Daoy (cell line): Measurements from ENCODE around the gene MAP4K4. TPM values are rescaled to one million over a fixed set of nuclear protein-coding genes. Genes with fewer than 3 reads are reported as not detected.

Experiments used
- DNase-seq: peaks from one replicate; pipeline ENCODE4 v3.0.0-alpha.2; 2015; ENCODE audit warnings: low read depth
- total RNA-seq: library from RNA; depleted of rRNA; stranded (reverse); fragments of >200 nt; shearing (Covaris generic); gene quantifications from 2 replicates; pipeline ENCODE4 v1.2.3, GENCODE V29; 2014

MAP4K4 gene
- total RNA-seq, 1 experiment from 2014 or later, result 78.3 TPM

DNA sequence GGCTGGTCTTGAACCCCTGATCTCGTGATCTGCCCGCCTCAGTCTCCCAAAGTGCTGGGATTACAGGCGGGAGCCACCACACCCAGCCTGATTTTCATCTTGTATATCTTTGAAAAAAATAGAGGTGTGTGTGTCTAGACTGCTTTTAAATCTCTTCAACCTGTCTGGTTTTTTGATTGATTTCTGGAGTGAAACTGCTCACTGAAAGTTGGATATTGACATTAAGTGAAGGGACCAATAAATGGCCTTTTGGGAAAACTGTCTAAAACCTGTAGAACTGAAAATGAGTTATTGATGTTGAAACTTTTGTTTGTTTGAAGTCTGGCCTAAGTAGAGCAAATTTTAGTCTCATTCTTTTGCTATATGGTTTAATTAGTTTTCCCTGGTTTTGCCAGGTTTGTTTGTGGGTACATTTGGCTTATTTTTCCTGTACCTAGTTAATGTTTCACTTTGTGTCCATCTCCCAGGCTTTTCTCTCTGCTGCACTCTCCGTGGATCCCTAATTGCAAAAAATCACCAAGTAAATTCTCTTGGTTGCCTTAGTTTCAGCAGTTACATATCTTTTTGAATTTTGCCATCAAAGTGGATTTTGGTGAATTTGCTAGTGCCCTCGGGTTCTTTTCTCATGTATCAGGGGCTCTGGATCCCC, 144.3 kb downstream of the MAP4K4 start:
- no peak for DNase-seq

DNA sequence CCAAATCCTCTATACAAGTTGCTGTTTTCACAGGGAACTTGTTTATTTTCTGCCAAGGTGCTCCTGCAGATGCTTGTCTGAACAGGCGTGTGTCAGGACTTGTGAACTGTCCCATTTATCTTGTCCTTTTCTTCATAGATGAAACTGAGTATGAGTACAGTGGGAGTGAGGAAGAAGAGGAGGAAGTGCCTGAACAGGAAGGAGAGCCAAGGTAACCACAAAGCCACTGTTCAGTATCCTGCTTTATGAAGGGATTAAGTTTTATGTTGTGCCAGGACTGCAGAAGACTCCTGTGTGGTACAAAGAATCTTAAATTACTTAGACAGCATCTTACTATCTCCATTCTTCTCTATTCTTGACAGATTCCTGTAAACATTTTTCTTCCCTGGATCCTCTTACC, 145.0 kb downstream of the MAP4K4 start:
- DNase-seq, result no peak

DNA sequence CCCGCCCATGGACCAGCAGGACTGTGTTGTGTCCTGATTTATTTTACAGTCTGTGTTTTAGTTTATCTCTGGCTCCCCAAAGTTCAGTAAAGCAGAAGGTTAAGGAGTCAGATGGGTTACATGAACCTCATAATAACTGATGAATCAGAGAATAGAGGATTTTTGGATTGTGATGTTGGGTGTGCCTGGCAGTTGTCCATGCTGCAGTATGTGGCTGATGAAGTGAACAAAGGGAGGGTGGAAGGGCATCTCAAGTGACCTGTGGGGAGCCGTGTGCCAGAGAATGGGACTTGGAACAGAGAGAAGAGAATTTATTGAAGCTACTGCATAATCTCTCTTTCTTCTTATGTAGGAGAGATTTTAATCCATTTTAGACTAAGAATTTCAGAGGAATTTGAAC, 145.5 kb downstream of the MAP4K4 start:
- DNase-seq, result no peak

DNA sequence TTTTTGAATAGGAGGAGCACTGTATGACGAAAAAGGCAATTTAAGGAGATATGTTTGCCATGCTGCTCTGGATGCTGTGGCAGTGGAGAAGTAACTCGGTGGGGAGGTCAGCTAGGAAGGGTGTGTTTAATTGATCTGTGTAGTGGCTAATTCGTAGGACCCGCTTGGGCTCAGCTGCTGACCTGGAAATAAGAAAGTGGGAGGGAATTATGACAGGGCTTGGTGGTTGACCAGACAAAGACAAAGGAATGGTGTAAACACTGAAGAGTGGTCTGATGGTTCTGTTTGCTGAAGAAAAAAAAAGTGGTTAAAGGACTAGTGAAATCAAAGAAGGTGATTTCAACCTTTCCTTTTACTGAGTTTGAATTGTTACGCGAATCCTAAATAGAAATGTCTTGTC, 146.0 kb downstream of the MAP4K4 start:
- no peak for DNase-seq

DNA sequence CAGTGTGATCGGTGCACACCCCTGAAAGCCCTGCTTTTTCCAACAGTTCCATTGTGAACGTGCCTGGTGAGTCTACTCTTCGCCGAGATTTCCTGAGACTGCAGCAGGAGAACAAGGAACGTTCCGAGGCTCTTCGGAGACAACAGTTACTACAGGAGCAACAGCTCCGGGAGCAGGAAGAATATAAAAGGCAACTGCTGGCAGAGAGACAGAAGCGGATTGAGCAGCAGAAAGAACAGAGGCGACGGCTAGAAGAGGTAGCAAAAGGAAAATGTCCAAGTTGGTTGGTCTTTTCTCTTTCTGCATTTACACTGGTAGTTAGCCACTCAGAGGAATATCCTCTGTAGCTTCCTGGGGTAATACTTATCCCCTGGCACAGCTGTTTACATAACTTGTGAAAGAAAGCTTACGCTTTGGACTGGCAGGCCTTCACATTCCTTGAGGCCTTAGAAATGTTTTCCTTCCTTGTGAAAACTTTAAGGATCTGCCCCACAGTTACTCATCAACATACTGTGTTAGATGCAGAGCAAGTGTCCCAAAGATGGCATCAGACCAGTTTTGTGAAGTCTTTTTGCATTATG, 146.6 kb downstream of the MAP4K4 start:
- DNase-seq, result no peak

DNA sequence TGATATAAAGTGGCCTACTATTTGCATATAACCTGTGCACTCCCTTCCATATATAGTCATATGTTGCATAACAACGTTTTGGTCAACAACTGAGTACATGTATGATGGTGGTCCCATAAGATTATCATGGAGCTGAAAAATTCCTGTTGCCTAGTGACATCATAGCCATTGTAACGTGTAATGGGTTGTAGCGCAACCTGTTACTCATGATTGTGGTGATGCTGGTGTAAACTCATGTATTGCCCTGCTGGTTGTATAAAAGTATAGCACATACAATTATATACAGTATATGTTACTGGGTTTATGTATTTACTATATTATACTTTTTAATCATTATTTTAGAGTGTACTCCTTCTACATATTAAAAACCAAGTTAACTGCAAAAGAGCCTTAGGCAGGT, 149.5 kb downstream of the MAP4K4 start:
- DNase-seq, result no peak

DNA sequence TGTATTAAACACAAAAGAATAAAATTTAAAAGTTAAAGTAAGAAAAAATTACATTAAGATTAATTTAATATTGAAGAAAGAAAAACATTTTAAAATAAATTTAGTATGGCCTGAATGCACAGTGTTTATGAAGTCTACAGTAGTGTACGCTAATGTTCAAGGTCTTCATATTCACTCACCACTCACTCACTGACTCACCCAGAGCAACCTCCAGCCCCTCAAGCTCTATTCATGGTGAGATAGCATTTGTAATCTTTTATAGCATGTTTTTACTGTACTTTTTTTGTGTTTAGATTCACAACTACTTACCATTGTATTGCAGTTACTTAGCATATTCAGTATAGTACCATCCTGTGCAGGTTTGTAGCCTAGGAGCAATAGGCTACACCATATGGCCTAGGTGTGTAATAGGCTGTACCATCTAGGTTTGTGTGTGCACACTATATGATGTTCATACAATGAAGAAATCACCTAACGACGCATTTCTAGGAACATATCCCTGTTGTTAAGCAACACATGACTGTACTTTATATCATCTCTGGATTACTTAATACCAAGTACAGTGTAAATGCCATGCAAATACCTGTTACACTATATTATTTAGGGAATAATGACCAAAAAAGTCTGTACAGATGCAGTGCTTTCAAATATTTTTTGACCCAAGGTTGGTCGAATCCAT, 150.3 kb downstream of the MAP4K4 start:
- no peak for DNase-seq

DNA sequence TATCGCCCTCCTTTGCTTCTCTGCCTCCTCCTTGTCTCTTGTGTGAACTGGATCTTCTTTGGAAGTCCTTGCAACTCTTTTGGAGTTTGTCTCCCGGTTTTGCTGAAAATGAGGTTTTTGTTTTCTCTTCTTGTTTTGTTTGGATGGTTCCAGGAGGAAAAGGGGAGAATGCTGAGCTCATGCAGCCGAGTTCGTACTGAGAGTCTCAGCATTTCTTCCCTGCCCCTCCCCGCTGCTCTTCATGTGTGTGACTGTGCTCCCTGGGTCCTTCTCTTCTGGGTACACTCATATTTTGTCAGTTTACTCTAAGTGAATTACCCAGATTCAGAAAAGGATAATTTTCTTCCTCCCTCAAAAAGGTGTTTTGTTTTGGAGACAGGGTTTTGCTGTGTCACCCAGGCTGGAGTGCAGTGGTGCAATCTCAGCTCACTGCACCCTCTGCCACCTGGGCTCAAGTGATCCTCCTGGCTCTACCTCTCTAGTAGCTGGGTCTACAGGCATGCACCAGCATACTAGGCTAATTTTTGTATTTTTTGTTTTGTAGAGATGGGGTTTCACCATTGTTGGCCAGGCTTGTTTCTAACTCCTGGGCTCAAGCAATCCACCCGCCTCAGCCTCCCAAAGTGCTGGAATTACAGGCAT, 151.4 kb downstream of the MAP4K4 start:
- no peak for DNase-seq

DNA sequence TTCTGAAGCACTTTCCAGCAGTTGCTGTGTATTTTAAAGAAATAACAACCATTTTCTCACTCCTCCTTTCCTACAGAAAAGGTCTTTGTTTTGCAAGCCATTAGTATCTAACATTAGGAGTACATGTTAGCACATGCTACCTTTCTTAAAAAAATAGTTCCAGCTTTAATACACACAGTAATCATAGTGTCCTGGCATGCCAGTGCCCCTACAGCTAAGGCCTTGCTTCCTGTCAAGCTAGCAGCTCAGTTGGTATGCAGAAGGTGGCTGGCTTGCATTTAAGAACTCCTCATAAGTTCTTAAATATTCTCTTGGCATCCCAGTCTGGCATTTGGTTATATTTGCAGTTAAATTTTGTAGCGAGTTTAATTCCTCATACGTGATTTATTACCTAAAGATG, 152.9 kb downstream of the MAP4K4 start:
- DNase-seq, result no peak

DNA sequence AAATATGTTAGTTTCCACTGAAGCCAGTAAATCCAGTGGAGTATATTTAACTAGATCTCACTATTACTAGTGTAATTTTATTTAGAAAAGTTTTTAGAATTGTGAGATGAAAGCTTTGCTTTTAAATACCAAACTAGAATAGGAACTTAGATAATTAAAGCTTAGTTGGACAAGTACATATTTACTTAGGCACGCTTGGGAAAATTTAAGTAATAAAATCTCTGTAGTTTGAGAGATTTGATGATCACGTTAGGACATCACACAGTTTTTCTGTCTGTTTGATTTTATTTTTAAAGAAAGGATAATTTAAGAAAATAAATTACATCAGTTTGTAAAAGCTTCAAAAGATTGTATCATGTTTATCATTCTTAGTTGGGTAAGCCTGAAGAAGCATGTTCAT, 153.5 kb downstream of the MAP4K4 start:
- no peak for DNase-seq

DNA sequence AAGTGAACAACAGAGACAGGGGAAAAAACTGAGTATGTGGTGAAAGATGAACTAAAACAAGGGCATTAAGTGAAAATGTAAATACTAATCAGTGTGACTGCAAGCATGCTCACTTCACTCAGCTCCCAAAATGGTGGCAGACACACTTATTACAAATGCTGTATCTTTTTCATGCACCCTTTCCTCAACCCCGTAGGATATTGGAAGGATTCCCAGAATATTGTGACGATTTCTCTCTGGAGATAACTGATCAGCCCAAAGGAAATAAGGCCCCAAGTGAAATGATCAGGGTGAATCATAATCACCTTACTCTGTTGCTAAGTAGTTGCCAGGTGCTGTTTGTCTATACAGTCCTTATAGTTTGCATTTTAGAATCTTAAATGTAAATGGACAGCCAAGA, 155.3 kb downstream of the MAP4K4 start:
- DNase-seq, result no peak

DNA sequence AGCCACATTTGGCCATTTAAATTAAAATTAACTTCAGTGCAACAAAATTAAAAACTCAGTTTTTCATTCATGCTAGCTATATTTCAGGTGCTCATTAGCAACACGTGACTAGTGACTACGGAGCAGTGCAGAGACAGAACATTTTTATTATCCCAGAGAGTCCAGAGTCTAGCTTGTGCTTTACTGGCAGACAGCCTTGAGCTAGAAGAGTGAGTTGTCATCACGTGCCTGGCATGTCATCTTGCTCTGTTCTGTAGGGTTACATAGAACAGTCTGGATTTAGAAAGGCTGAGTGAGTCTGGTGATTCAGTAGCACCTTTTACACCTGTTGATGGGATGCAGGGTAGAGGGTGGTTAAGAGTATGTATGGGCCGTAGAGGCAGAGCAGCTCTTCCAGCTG, 157.4 kb downstream of the MAP4K4 start:
- DNase-seq, result no peak

DNA sequence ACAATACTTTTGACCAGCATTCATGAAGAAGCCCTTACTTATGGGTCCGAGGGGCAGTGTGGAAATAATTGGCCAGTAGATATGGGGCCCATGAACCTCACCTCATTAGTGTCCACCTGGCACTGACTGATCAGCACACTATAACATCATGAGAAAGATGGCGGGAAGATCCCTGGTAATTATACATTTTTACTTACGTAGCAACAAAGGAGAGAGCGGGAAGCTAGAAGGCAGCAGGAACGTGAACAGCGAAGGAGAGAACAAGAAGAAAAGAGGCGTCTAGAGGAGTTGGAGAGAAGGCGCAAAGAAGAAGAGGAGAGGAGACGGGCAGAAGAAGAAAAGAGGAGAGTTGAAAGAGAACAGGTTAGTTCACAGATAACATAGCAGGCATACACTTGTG, 158.3 kb downstream of the MAP4K4 start:
- no peak for DNase-seq

DNA sequence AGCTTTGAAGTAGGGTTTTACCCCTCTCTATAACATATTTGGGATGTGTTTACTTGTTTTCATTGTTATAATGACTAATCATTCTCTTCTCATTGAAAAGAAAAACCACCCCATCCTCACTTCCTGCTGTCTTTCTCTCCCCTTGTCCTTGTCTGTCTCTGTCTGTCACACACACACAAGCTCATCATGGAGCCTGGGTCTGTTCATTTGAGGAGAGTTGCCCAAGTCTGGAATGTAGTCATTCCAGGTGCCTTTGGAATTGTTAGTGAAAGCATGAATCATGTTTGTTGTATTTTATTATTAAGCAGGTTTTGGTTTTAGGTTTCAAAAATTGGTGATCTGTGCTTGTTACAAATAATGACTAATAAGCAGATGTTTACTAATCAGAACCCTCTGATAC, 160.7 kb downstream of the MAP4K4 start:
- no peak for DNase-seq

DNA sequence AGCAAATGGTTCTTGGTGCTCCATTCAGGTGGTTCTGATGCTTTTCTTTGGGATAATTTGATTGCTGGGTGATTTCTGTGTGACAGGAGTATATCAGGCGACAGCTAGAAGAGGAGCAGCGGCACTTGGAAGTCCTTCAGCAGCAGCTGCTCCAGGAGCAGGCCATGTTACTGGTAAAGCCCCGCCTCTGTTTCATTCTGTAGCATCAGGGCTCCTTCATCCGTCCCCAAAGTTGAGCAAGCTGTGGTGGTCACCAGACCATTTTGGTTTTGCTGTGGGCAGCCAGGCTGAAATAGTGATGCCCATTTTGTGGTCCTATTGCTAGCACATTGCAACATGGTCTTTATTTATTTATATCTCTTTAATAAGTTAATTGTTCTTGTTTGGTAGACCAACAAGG, 161.4 kb downstream of the MAP4K4 start:
- DNase-seq, result no peak

DNA sequence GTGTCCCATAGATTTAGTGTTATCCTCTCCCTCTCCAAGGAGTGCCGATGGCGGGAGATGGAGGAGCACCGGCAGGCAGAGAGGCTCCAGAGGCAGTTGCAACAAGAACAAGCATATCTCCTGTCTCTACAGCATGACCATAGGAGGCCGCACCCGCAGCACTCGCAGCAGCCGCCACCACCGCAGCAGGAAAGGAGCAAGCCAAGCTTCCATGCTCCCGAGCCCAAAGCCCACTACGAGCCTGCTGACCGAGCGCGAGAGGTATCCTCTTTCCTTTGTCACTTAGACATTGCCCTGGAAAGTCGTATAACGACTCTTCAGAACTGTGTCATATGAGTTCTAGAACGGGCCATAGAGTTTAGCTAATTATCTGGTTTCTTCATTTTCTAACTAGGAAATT, 162.1 kb downstream of the MAP4K4 start:
- no peak for DNase-seq

DNA sequence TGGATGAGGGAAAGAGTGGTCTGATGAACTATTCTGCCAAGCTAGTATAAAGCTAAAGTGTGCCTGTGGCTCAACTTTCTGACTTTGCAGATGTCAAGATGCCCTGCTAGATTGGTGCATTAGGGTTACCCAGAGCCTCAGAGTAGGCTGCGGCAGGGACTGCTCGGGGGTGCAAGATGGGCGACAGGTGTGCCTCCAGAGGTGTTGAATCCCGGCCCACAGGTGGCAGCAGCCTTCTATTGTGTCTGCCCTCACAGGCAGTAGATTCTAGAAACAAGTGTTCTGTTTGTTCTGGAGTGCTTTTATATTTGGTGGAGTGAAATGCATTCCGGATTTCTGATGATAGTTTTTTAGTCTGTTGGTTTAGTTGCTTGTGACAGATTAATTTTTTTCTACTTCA, 162.7 kb downstream of the MAP4K4 start:
- DNase-seq, result no peak

DNA sequence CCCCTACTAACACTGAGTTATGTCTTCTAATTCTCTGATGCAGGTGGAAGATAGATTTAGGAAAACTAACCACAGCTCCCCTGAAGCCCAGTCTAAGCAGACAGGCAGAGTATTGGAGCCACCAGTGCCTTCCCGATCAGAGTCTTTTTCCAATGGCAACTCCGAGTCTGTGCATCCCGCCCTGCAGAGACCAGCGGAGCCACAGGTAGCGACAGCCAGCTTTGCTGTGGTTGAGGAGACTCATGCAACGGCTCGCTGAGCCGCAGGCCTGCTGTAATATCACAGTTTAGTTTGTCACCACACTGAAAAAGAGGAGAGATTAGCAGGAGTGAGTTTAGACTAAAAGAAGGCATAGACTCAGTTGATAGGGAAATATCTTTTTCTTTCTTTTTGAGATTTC, 163.3 kb downstream of the MAP4K4 start:
- DNase-seq, result no peak

DNA sequence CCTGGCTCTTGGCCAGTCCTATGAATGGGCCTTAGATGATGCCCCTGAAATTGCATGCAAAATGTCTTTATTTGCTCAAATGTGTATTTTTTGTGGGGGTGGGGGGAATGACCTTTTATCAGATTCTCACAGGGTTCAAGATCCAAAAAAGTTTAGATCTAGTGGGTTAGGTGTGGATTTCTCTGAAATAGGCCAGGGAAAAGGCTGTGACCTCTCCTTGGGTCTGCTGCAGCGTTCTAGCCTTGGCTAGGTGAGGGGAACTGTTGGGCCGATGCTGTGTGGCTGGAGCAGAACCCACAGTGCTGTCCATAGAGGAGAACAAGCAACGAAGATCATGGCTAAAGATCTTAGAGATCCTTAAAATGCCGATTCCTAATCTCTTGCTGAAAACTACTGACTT, 163.9 kb downstream of the MAP4K4 start:
- no peak for DNase-seq

DNA sequence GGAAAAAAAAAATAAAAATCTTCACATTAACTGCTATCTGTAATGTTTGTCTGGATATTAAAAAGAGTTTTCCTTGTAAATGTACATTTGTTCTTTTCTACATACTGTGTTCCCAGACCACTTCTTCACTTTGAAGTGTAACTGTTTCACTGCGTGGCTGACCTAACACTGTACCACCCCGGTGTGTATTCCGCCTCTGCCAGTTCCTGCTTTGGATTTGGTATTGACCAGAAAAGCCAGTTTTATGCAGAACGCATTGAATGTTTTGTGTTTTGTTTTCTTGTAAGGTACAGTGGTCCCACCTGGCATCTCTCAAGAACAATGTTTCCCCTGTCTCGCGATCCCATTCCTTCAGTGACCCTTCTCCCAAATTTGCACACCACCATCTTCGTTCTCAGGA, 166.0 kb downstream of the MAP4K4 start:
- no peak for DNase-seq

DNA sequence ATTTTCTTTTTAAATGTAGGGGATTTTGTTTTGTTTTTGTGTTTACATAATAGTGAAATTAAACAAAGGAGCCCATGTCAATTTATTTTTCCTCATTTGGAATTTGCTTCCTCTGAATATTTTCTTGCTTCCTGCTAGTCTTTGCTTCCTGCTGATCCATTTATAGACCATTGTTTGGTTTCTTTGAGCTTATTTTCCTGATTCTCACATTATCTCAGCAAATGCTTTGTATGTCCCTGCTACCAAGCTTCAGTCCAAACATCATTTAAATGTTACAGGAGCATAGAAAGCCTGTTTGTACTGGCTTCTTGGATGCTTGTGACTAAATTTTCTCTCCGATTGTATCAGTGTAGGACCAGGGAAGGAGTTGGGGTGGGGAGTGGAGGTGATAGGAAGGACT, 166.9 kb downstream of the MAP4K4 start:
- no peak for DNase-seq

DNA sequence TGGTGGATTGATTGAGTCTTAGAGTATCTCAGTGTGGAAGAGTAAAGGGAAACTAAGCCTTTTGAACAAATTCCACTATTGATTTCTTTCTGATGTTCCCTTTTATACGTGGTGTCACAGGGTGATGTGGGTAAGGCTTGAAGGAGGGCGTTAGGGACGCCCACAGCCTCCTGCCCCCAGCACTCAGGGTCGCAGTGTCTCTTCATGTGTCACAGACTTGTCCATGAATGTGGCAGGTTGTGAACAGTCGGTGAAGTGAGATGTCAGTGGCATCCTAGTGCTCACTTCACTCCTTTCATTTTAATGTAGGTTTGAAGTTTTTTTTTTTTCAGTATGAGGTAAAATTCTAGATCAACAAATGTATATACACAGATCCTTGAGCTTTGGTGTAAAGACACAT, 171.0 kb downstream of the MAP4K4 start:
- DNase-seq, result no peak

DNA sequence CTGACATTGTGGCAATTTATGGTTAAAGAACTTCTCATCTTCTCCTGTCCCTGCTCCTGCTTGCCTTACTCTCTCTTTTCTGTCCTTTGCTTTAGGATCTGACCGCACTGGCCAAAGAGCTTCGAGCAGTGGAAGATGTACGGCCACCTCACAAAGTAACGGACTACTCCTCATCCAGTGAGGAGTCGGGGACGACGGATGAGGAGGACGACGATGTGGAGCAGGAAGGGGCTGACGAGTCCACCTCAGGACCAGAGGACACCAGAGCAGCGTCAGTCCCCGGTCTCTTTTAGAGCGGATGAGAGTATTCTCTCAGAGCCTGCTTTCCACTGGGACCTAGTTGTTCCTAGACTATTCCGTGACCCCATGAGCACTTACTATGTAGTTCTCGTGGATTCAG, 172.0 kb downstream of the MAP4K4 start:
- DNase-seq, result no peak
